HG03025 (cell line): Measurements from ENCODE around the gene SH3RF2.
A peak's percentile ranks its signal among the peaks of the same experiment; 100 is the strongest.
"Not testable (repeated sequence)": the region's sequence is repeated elsewhere in the genome, so short reads cannot be mapped to it uniquely, and the experiment has no call there.

Experiments used
- ATAC-seq: cut with Tn5 transposase; IDR thresholded peaks from one replicate; pipeline ENCODE4 v1.9.1; 2021; ENCODE audit warnings: mild to moderate bottlenecking, moderate library complexity; ENCODE audit not compliant: unreplicated experiment, low FRiP score

SH3RF2 gene

DNA sequence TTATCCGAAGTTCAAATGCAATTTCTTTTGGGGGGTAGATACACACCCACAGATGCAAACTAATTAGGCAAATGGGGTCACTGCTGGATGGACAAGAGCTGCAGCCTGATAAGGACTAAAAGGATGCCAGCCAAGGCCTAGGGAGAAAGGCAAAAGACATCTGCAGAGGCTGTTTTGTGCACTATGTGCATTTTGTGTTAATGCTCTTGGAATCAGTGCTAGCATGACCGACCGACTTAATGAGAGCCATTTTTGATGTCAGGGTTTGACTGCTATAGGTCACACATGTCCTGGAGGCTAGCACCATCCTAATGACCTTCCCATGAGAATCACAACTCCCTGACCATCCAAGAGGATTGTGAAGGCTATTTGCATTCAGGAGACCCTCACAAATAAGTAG is 134.4 kb downstream of the SH3RF2 start:
- ATAC-seq: no peak

DNA sequence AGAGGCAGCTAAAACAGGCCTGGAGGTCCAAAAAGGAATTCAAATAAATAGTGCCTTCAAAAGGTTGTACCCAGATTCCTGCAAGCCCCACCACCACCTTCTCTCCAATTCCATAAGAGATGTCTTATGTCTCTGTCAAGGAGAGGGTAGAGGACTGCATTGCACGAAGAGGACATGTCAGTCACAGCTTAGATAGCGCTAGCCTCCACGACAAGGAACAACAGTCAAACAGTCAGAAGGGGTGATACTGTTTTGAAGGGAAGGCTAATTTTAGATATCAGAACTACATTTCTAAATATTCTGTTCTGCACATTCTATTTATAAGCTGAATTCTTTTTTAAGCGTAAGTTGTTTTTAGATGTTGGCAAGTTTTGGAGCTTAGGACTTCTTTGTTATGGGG is 134.8 kb downstream of the SH3RF2 start:
- ATAC-seq: no peak

DNA sequence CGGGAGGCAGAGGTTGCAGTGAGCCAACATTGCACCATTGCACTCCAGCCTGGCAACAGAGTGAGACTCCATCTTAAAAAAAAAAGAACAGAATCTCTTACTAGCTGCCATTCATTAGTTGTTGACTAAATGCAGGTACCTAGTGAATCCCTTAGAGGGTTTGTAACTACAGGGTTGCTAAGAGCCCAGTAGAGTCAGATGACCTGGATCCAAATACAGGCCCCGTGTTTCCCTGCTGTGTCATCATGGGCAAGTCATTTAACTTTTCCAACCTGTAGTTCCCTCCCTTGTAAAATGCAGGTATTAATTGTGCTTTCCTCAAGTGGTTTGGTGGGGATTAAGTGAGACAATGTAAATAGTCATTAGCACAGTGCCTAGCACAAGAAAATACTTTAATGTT is 136.2 kb downstream of the SH3RF2 start:
- ATAC-seq: no peak

DNA sequence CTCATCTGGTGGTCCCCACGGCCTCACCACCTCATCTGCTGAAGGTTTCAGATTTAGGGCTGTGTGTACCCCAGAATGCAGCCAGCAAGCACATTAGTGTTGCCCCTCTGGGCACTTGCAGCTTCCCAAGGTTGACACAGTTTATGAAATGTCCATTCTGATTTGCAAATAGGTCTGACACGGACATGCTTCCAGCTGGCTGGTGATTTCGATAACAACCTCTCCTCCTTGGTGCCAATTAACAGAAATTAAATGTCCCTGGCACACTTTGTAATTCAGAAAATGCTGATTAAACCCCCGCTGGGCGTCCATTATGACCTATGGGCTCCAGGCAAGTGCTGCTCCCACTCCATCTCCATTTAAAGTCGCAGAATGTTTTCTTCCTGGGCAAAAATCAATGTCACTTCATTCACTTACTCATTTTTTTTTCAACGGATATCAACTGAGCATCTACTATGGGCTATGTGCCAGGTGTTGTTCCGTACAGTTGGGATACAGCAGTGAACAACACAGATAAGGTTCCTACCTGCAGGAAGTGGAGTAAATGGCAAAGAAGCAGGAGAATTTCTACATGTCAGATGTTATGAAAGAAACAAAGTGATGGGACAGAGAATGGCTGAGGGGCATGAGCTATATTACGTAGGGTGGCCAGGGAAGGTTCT is 137.0 kb downstream of the SH3RF2 start:
- ATAC-seq: no peak

DNA sequence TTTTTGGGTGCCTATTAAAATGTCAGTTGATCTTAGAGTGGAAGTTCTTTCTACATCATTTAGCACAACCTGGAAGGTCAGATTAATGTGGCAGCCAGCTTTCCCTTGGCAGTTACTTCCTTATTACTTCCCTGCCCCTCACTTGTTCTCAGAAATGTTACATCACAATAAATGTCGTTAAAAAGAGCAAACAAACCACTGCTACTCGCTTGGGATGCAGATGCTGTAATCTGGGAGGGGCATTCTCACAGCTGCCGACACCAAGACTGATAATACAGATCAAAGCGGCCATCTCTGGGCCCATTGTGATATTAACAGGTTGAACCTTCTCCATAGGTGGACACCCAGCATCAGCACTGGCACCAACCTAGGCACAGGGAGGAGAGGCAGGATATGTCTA is 139.7 kb downstream of the SH3RF2 start:
- ATAC-seq: no peak

DNA sequence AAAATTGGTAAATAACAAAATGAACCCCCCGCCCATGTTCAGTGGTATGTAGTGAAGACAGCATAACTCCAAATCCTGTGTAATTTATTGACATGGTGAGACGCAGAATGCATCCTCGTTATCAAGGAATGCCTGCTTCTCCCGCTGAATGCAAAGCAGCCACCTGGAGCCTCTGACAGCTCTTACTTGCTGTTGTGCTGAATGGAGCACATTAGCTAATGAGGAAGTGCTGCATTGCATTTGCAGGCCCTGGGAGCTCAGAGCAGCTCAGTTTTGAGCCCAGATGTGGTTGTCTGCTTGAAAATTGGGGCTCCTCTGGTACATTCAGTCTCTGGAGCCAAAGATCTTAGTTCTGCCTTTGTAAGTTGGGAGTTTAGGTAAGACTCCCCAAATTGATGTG is 140.1 kb downstream of the SH3RF2 start:
- ATAC-seq: no peak

DNA sequence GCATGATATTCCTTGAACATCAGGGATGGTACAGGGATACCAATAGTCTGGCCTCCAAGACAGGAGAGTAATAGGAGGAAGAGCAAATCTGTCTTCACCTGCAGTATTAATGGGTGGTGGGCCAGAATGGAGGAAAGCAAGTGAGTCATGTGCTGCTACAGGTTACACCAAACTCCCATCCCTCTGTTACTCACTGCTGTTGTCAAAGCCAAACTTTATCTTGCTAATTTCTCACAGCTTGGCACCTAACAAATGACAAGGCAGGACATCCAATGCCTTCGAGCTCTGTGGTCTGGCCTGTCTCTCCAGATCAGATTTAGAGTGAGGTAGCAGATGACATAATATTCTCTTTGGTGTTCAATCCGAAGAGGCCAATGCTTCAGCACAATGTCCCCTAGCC is 142.2 kb downstream of the SH3RF2 start:
- no peak for ATAC-seq

DNA sequence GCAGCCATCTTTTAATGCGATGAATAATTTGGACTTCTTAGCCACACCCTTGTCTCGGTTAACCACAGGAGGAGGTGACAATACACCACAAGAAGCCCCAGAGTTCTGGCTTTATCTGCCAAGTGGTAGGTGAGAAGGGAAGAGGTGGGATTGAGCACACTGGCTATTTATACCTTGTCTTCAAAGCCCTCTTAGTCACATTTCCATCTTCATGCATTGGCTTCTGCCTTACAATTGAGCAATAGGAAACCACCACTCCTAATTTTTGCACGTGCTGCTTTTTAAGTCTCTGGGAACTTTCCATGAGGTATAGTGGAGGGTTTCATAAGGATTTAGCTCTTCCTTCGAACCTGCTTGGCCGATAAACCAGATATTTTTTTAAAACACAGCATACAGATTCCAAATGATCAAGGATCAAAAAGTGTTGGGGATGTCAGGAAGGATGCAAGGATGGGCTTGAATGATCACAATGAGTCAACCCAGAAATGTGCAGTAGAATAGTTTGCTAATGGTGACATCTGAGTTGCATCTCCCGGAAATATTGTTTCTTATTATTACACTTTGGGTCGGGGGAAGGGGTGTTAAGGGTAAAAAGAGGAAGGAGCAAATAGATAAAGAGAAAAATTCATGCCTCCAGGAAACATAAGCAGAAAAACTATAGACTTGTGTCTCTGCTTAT is 143.5 kb downstream of the SH3RF2 start:
- no peak for ATAC-seq

DNA sequence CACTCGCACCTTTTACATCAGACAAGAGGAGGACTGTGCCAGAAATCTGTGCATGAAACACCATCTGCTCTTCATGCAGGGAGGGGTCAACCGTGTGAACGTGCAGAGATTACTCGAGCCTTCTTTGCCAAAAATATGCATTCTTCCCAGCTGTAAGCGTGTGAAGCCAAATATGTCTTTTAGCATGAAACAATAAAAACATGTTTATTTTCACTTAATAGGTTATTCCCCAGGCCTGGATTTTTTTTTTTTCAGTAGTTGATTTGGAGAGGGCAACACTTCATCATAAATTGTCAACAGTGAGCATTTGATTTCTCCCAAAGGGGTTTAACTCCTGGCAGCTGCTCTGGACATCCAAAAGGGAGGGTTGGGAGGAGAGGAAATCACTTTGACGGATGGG is 145.2 kb downstream of the SH3RF2 start:
- ATAC-seq: no peak

DNA sequence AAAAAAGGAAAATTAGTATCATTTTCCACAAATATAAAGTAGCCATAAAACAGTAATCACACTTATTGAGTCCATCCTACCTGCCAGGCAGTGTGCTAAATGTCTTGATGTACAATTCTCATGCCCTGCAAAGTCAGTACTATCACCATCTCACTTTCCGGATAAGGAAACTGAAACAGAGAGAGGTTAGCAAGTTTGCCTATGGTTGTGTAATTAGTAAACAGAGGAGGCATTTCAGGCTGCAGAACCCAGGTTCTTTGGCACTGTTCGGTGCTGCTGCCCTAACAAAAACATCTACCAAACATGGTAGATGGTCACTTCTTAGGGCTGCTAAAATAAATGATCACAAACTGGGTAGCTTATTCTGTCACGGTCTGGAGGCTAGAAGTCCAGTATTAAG is 146.4 kb downstream of the SH3RF2 start:
- ATAC-seq: peak; percentile 94

DNA sequence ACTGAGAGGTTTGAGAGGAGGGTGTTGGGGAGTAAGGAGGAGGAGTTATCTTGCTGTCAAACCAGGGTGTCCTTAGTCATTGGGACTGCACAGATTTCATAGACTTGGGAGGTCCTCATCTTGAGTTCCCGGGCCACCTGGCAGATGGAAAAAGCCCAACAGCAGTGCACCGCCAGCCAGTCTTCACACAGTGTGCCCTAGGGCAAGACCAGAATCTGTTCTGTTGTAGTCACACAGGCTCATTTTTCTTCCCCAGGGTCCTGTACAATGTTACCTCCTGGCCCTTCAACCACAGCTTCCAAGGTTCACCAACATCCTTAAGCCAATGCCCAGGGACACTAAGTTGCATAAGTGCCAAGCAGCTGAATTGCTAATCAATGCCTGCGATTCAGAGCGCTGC is 148.0 kb downstream of the SH3RF2 start:
- ATAC-seq: no peak

DNA sequence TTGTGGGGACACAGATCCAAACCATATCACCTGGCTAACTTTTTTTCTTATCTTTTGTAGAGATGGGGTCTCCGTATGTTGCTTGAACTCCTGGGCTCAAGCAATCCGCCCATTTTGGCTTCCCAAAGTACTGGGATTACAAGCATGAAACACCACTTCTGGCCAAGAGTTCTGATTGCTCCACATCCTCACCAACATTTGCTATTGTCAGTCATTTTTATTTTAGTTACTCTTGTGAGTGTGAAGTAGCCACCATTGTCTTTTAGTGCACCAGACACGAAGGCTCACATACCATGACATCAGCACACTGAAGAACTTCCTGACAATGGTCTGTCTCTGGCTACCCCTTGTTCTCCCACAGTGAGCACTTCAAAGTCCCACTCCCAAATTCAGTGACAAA is 151.7 kb downstream of the SH3RF2 start:
- ATAC-seq: no peak

DNA sequence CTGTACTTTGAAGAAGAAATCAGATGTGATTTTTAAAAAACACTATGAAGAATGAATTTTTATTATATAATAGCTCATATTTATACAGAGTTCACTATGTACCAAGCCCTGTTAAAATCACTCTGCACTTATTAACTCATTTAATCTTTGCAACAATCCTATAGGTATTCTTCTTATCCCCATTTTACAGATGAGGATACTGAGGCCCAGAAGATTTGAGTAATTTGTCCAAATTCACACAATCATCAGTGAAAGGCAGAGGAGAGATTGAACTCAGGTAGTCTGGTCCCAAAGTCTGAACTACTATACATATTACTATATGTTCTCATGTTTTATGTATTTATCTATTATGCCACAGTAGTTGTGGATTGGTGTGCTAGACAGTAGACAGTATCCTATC is 152.9 kb downstream of the SH3RF2 start:
- no peak for ATAC-seq

DNA sequence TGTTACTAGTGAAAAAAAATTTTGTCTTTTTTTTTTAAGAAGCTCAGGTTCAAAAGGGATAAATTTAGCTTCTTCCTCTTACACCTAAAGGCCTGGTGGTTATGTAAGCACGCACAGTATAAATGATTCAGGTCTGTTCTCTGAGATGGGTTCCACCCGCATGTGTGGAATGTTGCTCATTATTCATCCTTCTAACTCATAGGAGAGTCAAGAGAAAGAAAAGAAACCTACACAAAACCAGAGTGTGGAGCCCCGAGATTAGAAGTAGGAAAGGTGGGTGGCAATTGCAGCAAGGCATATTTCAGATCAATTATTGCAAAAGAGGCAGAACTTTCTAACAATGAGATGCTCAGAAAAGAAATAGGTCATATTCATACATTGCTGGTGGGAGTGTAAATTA is 155.5 kb downstream of the SH3RF2 start:
- no peak for ATAC-seq

DNA sequence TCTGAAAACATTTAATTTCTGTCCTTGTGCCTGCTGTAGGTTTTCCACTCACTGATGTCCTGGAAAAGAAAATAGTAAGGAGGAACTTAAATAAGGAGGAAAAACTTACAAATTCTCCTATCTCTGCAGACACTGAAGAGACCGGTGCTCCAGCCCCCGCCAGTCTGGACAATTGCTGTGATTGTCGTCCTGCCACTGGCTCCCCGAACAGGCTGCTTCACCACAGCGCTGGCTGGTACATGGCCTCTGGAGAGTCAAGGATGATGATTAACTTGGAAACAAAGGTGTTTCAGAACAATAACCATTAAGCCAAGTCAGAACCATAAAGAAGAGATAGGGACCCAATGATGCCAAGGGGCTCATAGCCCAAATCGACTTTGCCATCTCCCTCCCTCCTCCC is 161.7 kb downstream of the SH3RF2 start:
- no peak for ATAC-seq

DNA sequence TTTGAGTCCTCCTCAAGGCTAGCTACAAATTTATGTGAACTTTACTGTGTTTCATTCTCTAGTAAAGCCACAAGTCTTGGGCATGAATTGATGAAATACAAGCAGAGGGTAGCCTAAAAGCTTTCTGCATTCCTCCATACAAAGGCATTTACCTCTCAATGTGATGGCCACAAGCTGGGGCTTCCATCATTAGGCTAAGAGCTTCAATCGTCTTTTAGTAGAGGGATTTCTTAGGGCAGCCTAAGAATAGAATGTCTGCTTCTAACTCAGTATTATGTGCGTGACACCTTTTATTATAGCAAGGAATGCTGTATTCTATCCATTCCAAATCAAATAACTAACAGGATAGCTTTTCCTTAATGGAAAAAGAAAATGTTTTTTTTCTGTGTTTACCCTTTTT is 165.3 kb downstream of the SH3RF2 start:
- no peak for ATAC-seq

DNA sequence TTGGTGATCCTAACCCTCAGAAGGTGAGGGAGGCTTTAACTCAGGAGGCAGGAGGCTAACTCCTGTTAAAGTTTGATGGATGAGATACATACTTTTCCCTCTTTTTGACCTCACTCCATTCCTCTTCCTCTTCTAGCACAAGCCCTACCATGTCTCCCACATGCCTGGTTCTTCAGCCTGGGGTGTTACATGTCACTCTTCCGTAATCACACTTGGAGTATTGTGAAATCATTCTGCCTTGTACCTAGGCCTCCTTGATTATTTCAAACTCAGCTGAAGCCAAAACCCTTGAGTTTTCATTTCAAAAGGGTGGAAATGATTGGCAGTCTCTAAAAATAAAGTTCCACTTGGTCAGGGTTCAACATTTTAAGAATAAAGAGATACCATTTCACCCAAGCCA is 167.2 kb downstream of the SH3RF2 start:
- no peak for ATAC-seq

DNA sequence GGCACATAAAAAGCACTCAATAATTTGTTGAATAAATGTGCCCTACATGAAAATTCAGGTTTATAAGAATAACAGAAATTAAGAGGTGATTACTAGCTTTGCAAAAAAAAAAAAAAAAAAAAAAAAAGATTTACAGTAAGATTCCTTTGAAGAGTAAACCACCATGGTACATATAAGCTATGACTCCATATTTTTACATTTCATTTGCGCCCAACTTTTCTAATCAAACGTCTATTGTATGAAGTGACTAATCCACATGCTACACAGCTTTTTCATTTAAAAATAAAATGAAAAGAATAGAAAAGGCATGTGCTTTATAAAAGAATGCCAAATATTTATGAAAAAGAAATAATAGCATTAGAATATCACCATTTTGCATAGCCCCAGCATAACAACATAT is 169.1 kb downstream of the SH3RF2 start, which contains the start of gene PLAC8L1:
Gene PLAC8L1, minus strand, starts transcription at position 101 of the 400 bp plus-strand sequence. CDS start 1,266 bp downstream, outside the sequence.
- ATAC-seq: no peak

DNA sequence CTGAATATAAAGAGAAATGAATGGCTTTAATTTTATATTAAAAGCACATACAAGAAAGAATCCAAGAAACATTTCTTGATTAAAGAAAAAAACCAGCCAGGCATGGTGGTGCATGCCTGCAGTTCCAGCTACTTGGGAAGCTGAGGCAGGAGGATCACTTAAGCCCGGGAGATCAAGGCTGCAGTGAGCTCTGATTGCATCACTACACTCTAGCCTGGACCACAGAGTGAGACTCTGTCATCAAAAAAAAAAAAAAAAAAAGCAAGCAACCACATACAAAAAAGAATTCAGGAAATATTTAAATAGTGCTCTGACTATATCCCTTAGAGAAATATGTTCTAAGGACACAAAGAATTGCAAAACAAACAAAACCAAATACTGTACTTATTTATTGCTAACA is 171.5 kb downstream of the SH3RF2 start:
- ATAC-seq: no peak

DNA sequence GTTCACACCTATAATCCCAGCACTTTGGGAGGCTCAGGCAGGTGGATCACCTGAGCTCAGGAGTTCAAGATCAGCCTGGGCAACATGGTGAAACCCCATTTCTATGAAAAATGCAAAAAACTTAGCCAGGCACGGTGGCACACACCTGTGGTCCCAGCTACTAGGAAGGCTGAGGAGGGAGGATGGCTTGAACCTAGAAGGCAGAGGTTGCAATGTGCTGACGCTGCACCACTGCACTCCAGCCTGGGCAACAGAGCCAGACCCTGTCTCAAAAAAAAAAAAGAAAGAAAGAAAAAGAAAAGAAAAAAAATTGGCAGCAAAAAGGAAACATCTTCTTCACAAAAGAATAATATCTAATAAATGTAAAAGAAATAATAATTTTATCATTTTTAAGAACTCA is 172.5 kb downstream of the SH3RF2 start:
- ATAC-seq: not testable (repeated sequence)

DNA sequence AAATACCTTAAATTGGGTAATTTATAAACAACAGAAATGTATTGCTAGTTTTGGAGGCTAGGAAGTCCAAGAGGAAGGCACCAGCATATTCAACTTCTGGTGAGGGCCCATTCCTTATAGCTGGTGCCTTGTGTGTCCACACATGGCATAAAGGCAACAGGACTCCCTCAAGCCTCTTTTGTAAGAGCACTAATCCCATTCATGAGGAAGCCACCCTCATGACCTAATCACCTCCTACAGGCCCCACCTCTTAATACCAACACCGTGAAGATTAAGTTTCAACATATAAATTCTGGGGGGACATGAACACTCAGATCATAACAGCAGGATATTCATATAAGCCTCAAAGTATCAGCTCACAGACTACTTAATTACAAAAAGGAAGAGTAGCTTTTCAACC is 173.0 kb downstream of the SH3RF2 start:
- ATAC-seq: no peak

DNA sequence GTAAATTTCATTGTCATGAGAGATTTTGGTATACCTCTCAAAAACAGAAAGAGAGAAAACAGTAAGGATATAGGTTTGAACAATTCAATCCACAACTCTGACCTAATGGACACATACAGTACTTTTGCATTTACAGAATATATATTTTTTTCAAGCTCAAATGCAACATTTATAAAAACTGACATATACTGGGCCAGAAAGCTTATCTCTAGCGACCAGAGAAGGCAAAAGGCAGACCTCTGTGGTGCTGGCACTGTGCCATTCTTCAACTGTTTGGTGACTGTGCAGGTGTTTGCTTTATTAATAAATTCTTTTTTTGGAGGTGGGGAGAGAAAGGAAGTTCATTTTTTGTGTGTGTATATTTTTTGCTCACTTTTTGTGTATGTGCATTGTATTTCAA is 175.0 kb downstream of the SH3RF2 start:
- no peak for ATAC-seq
